Ovary (tissue), 3 donors: ENCODE results near the gene TRIM63.

Experiments
- CTCF ChIP-seq, 3 donors: fragments of 450-650 bp in 2 of 3; fragments of 200-600 bp in 1 of 3; IDR thresholded peaks; one replicate each; pipeline versions ENCODE4 v1.5.1 to v1.8.0; 2016 to 2022; ENCODE audit warnings: antibody characterized with exemption in 3 of 3, mild to moderate bottlenecking in 1 of 3
- EP300 ChIP-seq: sonication (generic); formaldehyde crosslinking; IDR thresholded peaks from one replicate; pipeline ENCODE4 v1.6.1; 2017; ENCODE audit warnings: antibody characterized with exemption
- POLR2A ChIP-seq: fragments of 450-650 bp; IDR thresholded peaks from one replicate; pipeline ENCODE4 v1.6.1; 2017; ENCODE audit warnings: antibody characterized with exemption, mild to moderate bottlenecking, moderate library complexity
- donor health status: DM: no; HTN: no; CAD: no.

GRCh38 chr1:26066857-26067256, 573 bp downstream of the TRIM63 start:
- TF ChIP-seq CTCF (IDR thresholded peaks at IDR 0.05), result no peak
- TF ChIP-seq POLR2A, result no peak
- TF ChIP-seq EP300, result no peak
